Right lobe of liver (tissue), 4 donors: ENCODE results near the gene SLC17A9.

Experiments used
- CTCF ChIP-seq, 4 donors: fragments of 200-600 bp in 3 of 4; fragments of 450-650 bp in 1 of 4; IDR thresholded peaks; one replicate each; pipeline versions ENCODE4 v1.5.1 to v1.8.0; 2016 to 2022; ENCODE audit warnings: antibody characterized with exemption in 4 of 4, mild to moderate bottlenecking in 2 of 4
- POLR2A ChIP-seq: fragments of 450-650 bp; IDR thresholded peaks from one replicate; pipeline ENCODE4 v1.6.1; 2017; ENCODE audit warnings: antibody characterized with exemption, mild to moderate bottlenecking
- donor health status: DM: no; HTN: no; CAD: no.
- donor health status: DM: no; HTN: no; CAD: no.
- donor health status: DM: no; HTN: yes; CAD: no.

GRCh38 chr20:63013207-63013606, 60.7 kb downstream of the SLC17A9 start:
- TF ChIP-seq POLR2A (no peak), CTCF (IDR thresholded peaks at IDR 0.05) (no peak)
